Cardiac muscle cell (in vitro differentiated cells and primary cell): Measurements from ENCODE around the gene ISLR2. TPM values are rescaled to one million over a fixed set of nuclear protein-coding genes. Genes with fewer than 3 reads are reported as not detected.

Experiments used
- DNase-seq, 2 donors: peaks; one replicate each; pipeline versions ENCODE4 v3.0.0 to v3.0.0-alpha.2; 2010 to 2017; ENCODE audit warnings: low read depth in 1 of 2, low spot score in 1 of 2
- H3K27ac ChIP-seq: fragments of 200-600 bp; sonication (generic); 2 replicates; pipeline ENCODE4 v1.5.1; 2016
- H3K27me3 ChIP-seq: fragments of 200-600 bp; sonication (generic); 2 replicates; pipeline ENCODE4 v1.6.0; 2016; ENCODE audit warnings: control low read depth
- H3K36me3 ChIP-seq: fragments of 200-600 bp; sonication (generic); 2 replicates; pipeline ENCODE4 v1.5.1; 2016; ENCODE audit warnings: control low read depth
- H3K4me1 ChIP-seq: fragments of 200-600 bp; sonication (generic); 2 replicates; pipeline ENCODE4 v1.8.1; 2017; ENCODE audit warnings: low read depth, mild to moderate bottlenecking, mixed run types
- H3K4me3 ChIP-seq: fragments of 200-600 bp; sonication (generic); 2 replicates; pipeline ENCODE4 v1.5.1; 2016; ENCODE audit warnings: mild to moderate bottlenecking
- H3K9me3 ChIP-seq: fragments of 200-600 bp; sonication (generic); 2 replicates; pipeline ENCODE4 v1.5.1; 2017; ENCODE audit warnings: low read depth, mild to moderate bottlenecking, control low read depth
- polyA plus RNA-seq: library from polyadenylated mRNA; unstranded; fragments of >200 nt; fragmentation: Nextera tagmentation; extraction: Ambion mirVana; gene quantifications from 2 replicates; pipeline ENCODE4 v1.2.1, GENCODE V29; 2016
- total RNA-seq: library from RNA; depleted of rRNA; stranded (reverse); fragments of >200 nt; gene quantifications from 2 replicates; pipeline ENCODE4 v1.2.3, GENCODE V29; 2016
- TF ChIP-seq, protein P1 (sequence below): IDR thresholded peaks from 2 replicates; pipeline ENCODE4 v1.5.1; 2012; ENCODE audit warnings: low read depth, mild to moderate bottlenecking, low read length

ISLR2 gene
- total and polyA plus RNA-seq, 2 experiments from 2014 or later, result not detected

DNA sequence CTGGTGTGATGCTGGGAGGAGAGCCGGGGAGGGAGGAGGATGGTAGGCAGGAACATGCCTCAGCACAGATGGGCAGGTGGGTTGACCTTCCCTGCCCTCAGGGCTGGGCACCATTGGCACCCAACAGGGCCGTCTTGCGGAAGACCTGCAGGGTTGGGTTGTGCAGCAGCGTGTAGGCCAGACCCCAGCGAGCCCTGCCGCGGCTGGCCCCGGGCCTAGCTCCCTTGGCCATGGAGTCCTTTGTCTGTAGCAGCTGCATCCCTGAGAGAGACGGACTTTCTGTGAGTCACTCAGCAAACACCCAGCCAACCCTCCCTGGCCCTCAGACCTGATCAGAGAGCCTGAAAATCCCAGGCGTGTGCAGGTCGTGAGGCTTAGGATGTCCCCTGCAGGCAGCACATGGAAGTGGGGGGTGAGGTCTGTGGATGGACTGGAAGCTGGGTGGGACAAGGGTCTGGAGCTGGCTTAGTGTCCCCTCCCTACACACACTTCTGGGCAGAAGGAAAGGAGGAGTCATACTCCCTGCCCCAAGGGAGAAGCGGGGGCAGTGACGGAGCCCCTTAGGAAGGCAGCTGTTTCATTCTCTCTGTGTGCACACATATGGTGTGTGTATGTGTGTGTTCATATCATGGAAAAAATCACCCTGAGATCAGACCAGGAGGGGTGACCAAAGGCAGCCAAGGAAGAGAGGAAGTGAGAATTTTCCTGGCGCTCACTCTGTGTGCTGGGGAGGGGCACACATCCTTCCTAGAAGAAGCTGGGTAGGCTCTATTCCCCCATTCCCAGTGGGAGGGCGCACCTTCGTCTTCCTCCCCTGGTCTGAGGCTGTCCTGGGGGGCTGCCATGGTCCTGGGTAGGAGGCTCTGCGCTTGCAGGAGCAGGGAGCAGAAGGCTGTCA lies 49.8 kb downstream of the ISLR2 start:
- DNase-seq, result peak in 1 of 2 donors; percentile 72
- Histone ChIP-seq H3K9me3 (no peaks in the 10 kb centered on the region), H3K4me3 (no peak overlapping the region), H3K36me3 (no peaks in the 10 kb centered on the region), H3K27ac (no peak overlapping the region), H3K27me3 (no peaks in the 10 kb centered on the region), H3K4me1 (peaks cover 4% of the 10 kb centered on the region)
- TF ChIP-seq, protein P1, sequence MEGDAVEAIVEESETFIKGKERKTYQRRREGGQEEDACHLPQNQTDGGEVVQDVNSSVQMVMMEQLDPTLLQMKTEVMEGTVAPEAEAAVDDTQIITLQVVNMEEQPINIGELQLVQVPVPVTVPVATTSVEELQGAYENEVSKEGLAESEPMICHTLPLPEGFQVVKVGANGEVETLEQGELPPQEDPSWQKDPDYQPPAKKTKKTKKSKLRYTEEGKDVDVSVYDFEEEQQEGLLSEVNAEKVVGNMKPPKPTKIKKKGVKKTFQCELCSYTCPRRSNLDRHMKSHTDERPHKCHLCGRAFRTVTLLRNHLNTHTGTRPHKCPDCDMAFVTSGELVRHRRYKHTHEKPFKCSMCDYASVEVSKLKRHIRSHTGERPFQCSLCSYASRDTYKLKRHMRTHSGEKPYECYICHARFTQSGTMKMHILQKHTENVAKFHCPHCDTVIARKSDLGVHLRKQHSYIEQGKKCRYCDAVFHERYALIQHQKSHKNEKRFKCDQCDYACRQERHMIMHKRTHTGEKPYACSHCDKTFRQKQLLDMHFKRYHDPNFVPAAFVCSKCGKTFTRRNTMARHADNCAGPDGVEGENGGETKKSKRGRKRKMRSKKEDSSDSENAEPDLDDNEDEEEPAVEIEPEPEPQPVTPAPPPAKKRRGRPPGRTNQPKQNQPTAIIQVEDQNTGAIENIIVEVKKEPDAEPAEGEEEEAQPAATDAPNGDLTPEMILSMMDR, result peak; percentile 34

DNA sequence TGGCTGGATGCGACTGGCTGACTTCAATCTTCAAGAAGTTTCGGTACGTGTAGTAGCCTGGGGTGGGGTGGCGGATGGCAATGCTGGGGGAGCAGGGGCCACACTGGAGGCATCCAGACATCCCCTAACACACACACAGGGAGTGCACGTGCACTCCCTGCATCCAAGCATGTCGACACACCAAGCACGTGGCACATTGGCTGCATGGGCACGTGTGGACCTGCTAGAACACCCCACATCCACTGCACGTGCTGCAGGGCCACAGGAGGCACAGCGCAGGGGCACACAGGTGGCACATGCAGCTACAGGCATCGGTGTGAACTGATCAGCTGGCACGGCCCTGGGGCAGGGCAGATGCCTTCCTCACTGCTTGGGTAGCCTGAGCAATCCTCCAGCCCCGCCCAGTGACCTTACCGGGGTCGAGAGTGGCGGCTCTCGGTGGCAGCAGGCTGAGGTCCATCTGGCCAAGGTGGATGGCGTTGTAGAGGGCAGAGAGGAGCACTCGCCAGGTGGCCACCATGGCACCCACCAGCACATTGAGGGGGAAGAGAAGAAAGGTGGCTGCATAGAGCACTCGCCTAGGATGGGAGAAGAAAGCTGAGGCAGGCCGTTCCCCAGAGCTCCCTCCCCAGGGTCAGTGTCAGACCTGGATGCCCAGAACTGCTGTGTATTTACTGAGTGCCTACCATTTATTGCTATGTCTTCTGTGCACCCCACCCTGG lies 50.7 kb downstream of the ISLR2 start:
- H3K4me1 ChIP-seq, result peaks cover 3% of the 10 kb centered on the region
- H3K36me3 ChIP-seq, result no peaks in the 10 kb centered on the region
- H3K4me3 ChIP-seq, result no peak overlapping the region
- no peaks in the 10 kb centered on the region for H3K27me3 ChIP-seq
- DNase-seq, result no peak
- no peaks in the 10 kb centered on the region for H3K9me3 ChIP-seq
- H3K27ac ChIP-seq, result no peak overlapping the region
- TF ChIP-seq, protein P1, result no peak

DNA sequence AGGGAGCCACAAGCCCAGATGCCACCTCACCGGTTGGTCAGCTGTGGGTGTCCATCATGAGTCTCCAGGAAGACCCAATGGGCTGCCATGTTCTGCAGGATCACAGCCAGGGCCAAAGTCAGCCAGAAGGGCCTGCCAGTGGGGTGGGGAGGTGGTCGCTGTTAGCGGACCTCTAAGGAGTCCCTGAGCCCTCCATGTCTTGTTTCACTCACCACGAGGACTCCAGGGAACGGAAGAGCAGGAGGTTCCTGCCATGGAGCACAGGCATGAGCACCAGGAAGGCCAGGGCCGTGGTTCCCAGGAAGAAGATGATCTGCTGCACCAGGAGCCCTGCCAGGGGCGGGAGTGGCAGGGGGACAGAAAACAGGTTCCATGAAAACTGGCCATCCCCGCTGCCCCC lies 51.7 kb downstream of the ISLR2 start:
- no peak overlapping the region for H3K4me3 ChIP-seq
- H3K27ac ChIP-seq, result no peak overlapping the region
- H3K36me3 ChIP-seq, result no peaks in the 10 kb centered on the region
- H3K4me1 ChIP-seq, result no peaks in the 10 kb centered on the region
- TF ChIP-seq, protein P1, result no peak
- no peaks in the 10 kb centered on the region for H3K9me3 ChIP-seq
- no peak for DNase-seq
- no peaks in the 10 kb centered on the region for H3K27me3 ChIP-seq

DNA sequence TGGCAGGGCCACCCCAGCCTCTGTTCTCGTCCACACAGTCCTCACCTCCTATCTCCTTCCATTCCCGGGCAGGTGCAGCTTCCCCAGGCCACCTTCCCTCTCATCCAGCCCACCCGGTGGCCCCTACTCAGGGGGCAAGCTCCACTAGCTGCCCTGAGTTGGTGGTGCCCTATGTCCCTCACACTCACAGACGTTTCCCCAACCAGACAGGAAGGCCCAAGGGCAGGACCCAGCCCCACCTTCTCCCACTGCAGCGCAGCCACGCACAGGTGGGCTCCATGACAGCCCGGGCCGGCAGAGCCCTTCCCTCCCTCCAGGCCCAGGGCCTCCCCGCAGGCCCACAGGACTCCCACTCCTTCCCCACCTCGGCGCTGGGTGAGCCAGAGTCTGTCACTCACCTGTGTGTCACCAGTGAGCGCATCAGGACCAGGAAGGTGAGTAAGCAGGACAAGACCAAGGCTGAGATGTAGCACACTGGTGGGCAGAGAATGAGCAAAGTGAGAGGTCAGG lies 54.3 kb downstream of the ISLR2 start:
- H3K4me1 ChIP-seq, result no peaks in the 10 kb centered on the region
- no peak for DNase-seq
- no peaks in the 10 kb centered on the region for H3K36me3 ChIP-seq
- no peak overlapping the region for H3K4me3 ChIP-seq
- no peak overlapping the region for H3K27ac ChIP-seq
- TF ChIP-seq, protein P1, result no peak
- H3K27me3 ChIP-seq, result no peaks in the 10 kb centered on the region
- H3K9me3 ChIP-seq, result no peaks in the 10 kb centered on the region

DNA sequence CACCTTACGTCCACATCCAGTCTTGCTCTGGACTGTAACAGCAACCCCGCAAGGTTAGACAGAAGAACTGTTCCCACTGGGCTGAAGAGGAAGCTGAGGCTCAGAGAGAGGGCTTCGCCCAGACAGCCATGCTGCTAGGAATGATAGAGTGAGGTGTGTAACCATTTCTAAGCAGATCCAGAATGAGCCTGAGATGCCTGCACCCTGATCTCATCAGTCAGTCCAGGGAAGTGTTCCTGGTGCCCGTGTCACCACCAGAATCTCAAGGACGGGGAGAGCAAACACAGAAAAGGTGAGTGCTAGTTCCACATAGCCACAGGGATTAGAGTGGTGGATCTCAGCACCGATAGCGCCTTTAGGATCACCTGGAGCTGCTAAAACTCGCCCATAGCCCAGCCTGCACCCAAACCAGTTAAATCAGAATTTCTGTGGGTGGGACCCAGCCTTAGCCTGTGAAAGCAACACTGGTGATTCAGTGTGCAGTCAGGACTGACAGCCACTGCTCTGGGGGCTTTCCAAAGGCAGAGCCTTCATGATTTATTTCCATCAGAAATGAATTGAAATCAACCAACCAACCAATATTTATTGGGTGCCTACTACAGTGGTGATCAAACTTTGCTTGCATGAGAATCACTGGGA lies 55.4 kb downstream of the ISLR2 start:
- TF ChIP-seq, protein P1, result no peak
- Histone ChIP-seq H3K4me1 (no peaks in the 10 kb centered on the region), H3K36me3 (no peaks in the 10 kb centered on the region), H3K4me3 (no peak overlapping the region), H3K27ac (no peak overlapping the region), H3K9me3 (no peaks in the 10 kb centered on the region), H3K27me3 (no peaks in the 10 kb centered on the region)
- DNase-seq, result no peak
